DOHH2 (cell line): ENCODE data around the gene ARMC9.

Experiments
- H3F3A ChIP-seq: fragments of 200-600 bp; sonication (generic), shearing (Covaris generic); 2 replicates; pipeline ENCODE4 v1.6.0; 2016; ENCODE audit warnings: antibody characterized with exemption, mild to moderate bottlenecking; ENCODE audit not compliant: control insufficient read depth, insufficient read depth
- H3K27ac ChIP-seq: fragments of 200-600 bp; sonication (generic); 2 replicates; pipeline ENCODE4 v1.5.1; 2014; ENCODE audit warnings: low read depth, mild to moderate bottlenecking, low read length, moderate library complexity
- H3K27me3 ChIP-seq: fragments of 200-600 bp; sonication (generic); 2 replicates; pipeline ENCODE4 v1.6.1; 2014; ENCODE audit warnings: mild to moderate bottlenecking, low read length, mixed read lengths; ENCODE audit not compliant: control insufficient read depth
- H3K36me3 ChIP-seq: fragments of 200-600 bp; sonication (generic); 2 replicates; pipeline ENCODE4 v1.6.1; 2014; ENCODE audit warnings: mild to moderate bottlenecking, low read length, moderate library complexity, mixed read lengths; ENCODE audit not compliant: control insufficient read depth
- H3K4me1 ChIP-seq: fragments of 200-600 bp; sonication (generic); 2 replicates; pipeline ENCODE4 v1.6.1; 2014; ENCODE audit warnings: mild to moderate bottlenecking, low read length, mixed read lengths; ENCODE audit not compliant: control insufficient read depth
- H3K4me2 ChIP-seq: fragments of 200-600 bp; sonication (generic); 2 replicates; pipeline ENCODE4 v1.6.0; 2014; ENCODE audit warnings: mild to moderate bottlenecking, low read length, moderate library complexity
- H3K4me3 ChIP-seq: fragments of 200-600 bp; sonication (generic); 2 replicates; pipeline ENCODE4 v1.5.1; 2014; ENCODE audit warnings: mild to moderate bottlenecking, low read length, mixed read lengths
- H3K79me2 ChIP-seq: fragments of 200-600 bp; sonication (generic); 2 replicates; pipeline ENCODE4 v1.6.1; 2014; ENCODE audit warnings: mild to moderate bottlenecking, low read length, mixed read lengths; ENCODE audit not compliant: control insufficient read depth
- H3K9me2 ChIP-seq: fragments of 200-600 bp; sonication (generic); replicated peaks from 2 replicates; pipeline ENCODE4 v1.6.1; 2014; ENCODE audit warnings: mild to moderate bottlenecking, low read length, mixed read lengths; ENCODE audit not compliant: control insufficient read depth
- H3K9me3 ChIP-seq: fragments of 200-600 bp; sonication (generic); 2 replicates; pipeline ENCODE4 v1.6.1; 2014; ENCODE audit warnings: antibody characterized with exemption, low read length, mixed read lengths; ENCODE audit not compliant: control insufficient read depth, insufficient read depth
- H4K20me1 ChIP-seq: fragments of 200-600 bp; sonication (generic); 2 replicates; pipeline ENCODE4 v1.6.0; 2014; ENCODE audit warnings: low read depth, mild to moderate bottlenecking, antibody characterized with exemption, low read length, moderate library complexity; ENCODE audit not compliant: control insufficient read depth, insufficient read depth
- EZH2phosphoT487 ChIP-seq: fragments of 200-600 bp; sonication (generic); IDR thresholded peaks from 2 replicates; pipeline ENCODE4 v1.6.1; 2017; ENCODE audit warnings: borderline replicate concordance, mild to moderate bottlenecking, antibody characterized with exemption, low read length, moderate library complexity, mixed read lengths
- TF ChIP-seq, protein P1 (sequence below): fragments of 200-600 bp; sonication (generic); IDR thresholded peaks from one replicate; pipeline ENCODE4 v1.5.1; 2014; ENCODE audit warnings: antibody characterized with exemption, mild to moderate bottlenecking, low read depth, low read length; ENCODE audit not compliant: poor library complexity, severe bottlenecking

ARMC9 gene

DNA sequence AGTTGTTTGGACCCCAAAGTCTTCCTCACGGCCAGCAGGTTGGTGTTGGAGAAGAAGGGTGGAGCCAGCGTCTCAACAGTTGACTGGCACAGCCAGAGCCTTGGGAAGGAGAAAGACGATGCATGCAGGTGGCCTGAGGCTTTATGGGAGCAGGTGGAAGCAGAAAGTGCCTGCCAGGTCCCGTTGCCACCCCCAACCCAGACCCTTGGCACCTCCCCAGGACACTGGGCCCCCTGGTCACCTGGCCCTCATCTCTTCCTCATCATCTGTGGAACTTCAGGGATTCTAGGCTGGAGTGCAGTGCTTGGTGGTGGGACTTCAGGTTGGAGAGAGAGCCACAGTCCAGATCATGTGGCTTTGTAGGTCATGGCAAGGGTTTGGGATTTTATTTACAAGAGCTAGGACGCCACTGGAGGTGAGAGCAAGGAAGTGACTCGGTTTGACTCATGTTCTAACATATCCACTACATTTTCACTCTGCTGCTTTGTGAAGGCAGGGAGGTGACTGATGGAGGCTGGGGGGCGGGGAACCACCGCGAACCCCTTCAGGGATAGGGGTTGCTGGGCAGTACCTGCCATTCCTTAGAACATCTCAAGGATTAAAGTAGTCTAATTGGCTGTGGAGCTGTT lies 134.6 kb downstream of the ARMC9 start:
- H3K4me1 ChIP-seq: no peaks in the 10 kb centered on the region; the same call in 1 of the 2 replicates
- no peaks in the 10 kb centered on the region for H3K9me3 ChIP-seq
- no peak overlapping the region for H3K4me3 ChIP-seq
- H3K36me3 ChIP-seq: no peaks in the 10 kb centered on the region
- H4K20me1 ChIP-seq: no peaks in the 10 kb centered on the region
- no peak overlapping the region for H3K4me2 ChIP-seq
- H3K79me2 ChIP-seq: no peaks in the 10 kb centered on the region
- no peaks in the 10 kb centered on the region for H3F3A ChIP-seq
- no peak overlapping the region for H3K27ac ChIP-seq
- TF ChIP-seq, protein P1, sequence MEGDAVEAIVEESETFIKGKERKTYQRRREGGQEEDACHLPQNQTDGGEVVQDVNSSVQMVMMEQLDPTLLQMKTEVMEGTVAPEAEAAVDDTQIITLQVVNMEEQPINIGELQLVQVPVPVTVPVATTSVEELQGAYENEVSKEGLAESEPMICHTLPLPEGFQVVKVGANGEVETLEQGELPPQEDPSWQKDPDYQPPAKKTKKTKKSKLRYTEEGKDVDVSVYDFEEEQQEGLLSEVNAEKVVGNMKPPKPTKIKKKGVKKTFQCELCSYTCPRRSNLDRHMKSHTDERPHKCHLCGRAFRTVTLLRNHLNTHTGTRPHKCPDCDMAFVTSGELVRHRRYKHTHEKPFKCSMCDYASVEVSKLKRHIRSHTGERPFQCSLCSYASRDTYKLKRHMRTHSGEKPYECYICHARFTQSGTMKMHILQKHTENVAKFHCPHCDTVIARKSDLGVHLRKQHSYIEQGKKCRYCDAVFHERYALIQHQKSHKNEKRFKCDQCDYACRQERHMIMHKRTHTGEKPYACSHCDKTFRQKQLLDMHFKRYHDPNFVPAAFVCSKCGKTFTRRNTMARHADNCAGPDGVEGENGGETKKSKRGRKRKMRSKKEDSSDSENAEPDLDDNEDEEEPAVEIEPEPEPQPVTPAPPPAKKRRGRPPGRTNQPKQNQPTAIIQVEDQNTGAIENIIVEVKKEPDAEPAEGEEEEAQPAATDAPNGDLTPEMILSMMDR: no peak
- no peak for TF ChIP-seq EZH2phosphoT487
- no peaks in the 10 kb centered on the region for H3K27me3 ChIP-seq
- H3K9me2 ChIP-seq: no peaks in the 10 kb centered on the region

DNA sequence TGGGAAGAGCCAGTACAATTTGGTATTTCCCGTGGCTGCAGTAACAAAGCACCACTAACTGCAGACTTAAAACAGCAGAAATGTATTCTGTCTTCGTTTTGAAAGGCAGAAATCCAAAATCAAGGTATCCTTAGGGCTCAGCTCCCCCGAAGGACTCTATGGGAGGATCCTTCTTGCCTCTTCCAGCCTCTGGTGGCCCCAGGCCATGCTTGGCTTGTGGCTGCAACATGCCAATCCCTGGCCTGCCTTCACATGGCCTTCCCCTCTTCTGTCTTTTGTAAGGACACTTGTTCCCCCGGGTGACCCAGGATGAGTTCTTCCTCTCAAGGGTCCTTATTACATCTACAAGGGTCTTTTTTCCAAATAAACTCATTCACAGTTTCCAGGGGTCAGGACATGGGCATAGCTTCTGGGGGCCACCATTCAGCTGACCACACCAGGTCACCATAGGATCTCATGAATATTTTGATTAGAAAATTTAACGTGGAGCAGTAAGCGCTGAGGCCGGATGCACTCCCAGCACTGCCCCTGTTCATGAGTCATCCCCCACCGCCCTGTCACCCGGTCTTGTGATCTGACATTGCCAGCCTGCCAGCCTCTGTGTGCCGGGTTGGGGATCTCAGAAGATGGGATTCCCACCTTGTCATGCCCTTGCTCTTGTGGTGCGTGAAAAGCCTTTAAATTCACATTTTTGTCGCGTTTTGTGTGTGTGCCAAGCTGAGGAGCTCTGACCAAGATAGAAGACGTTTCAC lies 135.9 kb downstream of the ARMC9 start:
- H3K4me1 ChIP-seq: no peaks in the 10 kb centered on the region
- no peak overlapping the region for H3K4me3 ChIP-seq
- H3K9me2 ChIP-seq: no peaks in the 10 kb centered on the region
- no peaks in the 10 kb centered on the region for H3K27me3 ChIP-seq
- H3K36me3 ChIP-seq: no peaks in the 10 kb centered on the region
- no peaks in the 10 kb centered on the region for H3K79me2 ChIP-seq
- H3K9me3 ChIP-seq: no peaks in the 10 kb centered on the region
- no peak overlapping the region for H3K27ac ChIP-seq
- H4K20me1 ChIP-seq: no peaks in the 10 kb centered on the region
- TF ChIP-seq, protein P1: no peak
- TF ChIP-seq EZH2phosphoT487: no peak
- no peaks in the 10 kb centered on the region for H3F3A ChIP-seq
- H3K4me2 ChIP-seq: no peak overlapping the region

DNA sequence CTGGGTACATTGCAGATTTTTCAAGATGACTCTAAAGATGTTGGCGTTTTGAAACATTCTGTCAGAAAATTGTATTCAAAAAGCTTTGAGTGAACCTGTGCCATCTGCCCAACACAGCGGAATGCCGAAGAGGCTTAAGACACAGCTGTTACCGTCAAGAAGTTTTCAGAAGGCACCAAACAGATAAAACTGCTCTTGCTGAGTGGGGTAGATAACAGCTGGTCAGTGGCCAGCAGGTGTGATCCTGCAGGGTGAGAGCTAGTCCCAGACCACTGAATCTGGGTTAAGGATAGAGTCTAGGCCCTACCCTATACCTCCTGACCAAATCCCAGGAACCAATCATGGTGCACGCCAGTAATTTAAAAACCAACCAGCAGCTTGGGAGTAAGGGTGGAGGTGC lies 136.6 kb downstream of the ARMC9 start:
- TF ChIP-seq, protein P1: no peak
- no peak for TF ChIP-seq EZH2phosphoT487
- no peaks in the 10 kb centered on the region for H3K27me3 ChIP-seq
- H3K4me3 ChIP-seq: no peak overlapping the region
- H4K20me1 ChIP-seq: no peaks in the 10 kb centered on the region
- no peaks in the 10 kb centered on the region for H3K9me2 ChIP-seq
- H3K4me2 ChIP-seq: no peak overlapping the region
- H3K9me3 ChIP-seq: no peaks in the 10 kb centered on the region
- H3F3A ChIP-seq: no peaks in the 10 kb centered on the region
- no peaks in the 10 kb centered on the region for H3K36me3 ChIP-seq
- no peaks in the 10 kb centered on the region for H3K79me2 ChIP-seq
- H3K4me1 ChIP-seq: no peaks in the 10 kb centered on the region
- H3K27ac ChIP-seq: no peak overlapping the region
